Karpas-422 (cell line): ENCODE results near the gene FMR1. TPM values are rescaled to one million over a fixed set of nuclear protein-coding genes. Genes with fewer than 3 reads are reported as not detected.

Experiments used
- DNase-seq: peaks from one replicate; pipeline ENCODE4 v3.0.0-alpha.2; 2015
- H2AFZ ChIP-seq: fragments of 200-600 bp; sonication (generic); 2 replicates; pipeline ENCODE4 v1.6.1; 2014; ENCODE audit warnings: antibody characterized with exemption, low read length, mixed read lengths
- H3K27ac ChIP-seq: fragments of 200-600 bp; sonication (generic); 2 replicates; pipeline ENCODE4 v1.5.1; 2014; ENCODE audit warnings: mild to moderate bottlenecking, low read length, moderate library complexity
- H3K27me3 ChIP-seq: fragments of 200-600 bp; sonication (generic); 2 replicates; pipeline ENCODE4 v1.6.1; 2014; ENCODE audit warnings: low read length, mixed read lengths
- H3K36me3 ChIP-seq: fragments of 200-600 bp; sonication (generic); 2 replicates; pipeline ENCODE4 v1.6.1; 2014; ENCODE audit warnings: low read length, mixed read lengths; ENCODE audit not compliant: insufficient read depth
- H3K4me1 ChIP-seq: fragments of 200-600 bp; sonication (generic); 2 replicates; pipeline ENCODE4 v1.6.1; 2014; ENCODE audit warnings: mild to moderate bottlenecking, low read length, mixed read lengths
- H3K4me2 ChIP-seq: fragments of 200-600 bp; sonication (generic); 2 replicates; pipeline ENCODE4 v1.6.1; 2014; ENCODE audit warnings: low read length, low read depth, mild to moderate bottlenecking; ENCODE audit not compliant: poor library complexity, severe bottlenecking
- H3K4me3 ChIP-seq: fragments of 200-600 bp; sonication (generic); 2 replicates; pipeline ENCODE4 v1.5.1; 2014; ENCODE audit warnings: mild to moderate bottlenecking, antibody characterized with exemption, low read length, mixed read lengths
- H3K79me2 ChIP-seq: fragments of 200-600 bp; sonication (generic); 2 replicates; pipeline ENCODE4 v1.6.1; 2014; ENCODE audit warnings: mild to moderate bottlenecking, low read length, mixed read lengths
- H3K9ac ChIP-seq: fragments of 200-600 bp; sonication (generic); 2 replicates; pipeline ENCODE4 v1.6.0; 2014; ENCODE audit warnings: low read length
- H3K9me2 ChIP-seq: fragments of 200-600 bp; sonication (generic), shearing (Covaris generic); replicated peaks from 2 replicates; pipeline ENCODE4 v1.6.0; 2014; ENCODE audit warnings: mild to moderate bottlenecking, low read length, moderate library complexity; ENCODE audit not compliant: insufficient read depth
- H3K9me3 ChIP-seq: fragments of 300-700, 200-600 bp; sonication (generic); 2 replicates; pipeline ENCODE4 v1.6.1; 2014; ENCODE audit warnings: low read length, mixed read lengths
- H4K20me1 ChIP-seq: fragments of 200-600 bp; sonication (generic); 2 replicates; pipeline ENCODE4 v1.6.1; 2014; ENCODE audit warnings: mild to moderate bottlenecking, antibody characterized with exemption, low read length, low read depth; ENCODE audit not compliant: insufficient read depth
- total RNA-seq: library from RNA; depleted of rRNA; stranded (reverse); fragments of >200 nt; shearing (Covaris generic); gene quantifications from 2 replicates; pipeline ENCODE4 v1.2.3, GENCODE V29; 2014; ENCODE audit warnings: low replicate concordance

The FMR1 gene
- total RNA-seq, 1 experiment from 2014 or later, result 36.6 TPM

- Histone ChIP-seq H3K9me3 (no peaks in the 10 kb centered on the region), H3K4me3 (no peak overlapping the region), H3K27me3 (no peaks in the 10 kb centered on the region), H3K9ac (no peak overlapping the region), H3K79me2 (no peaks in the 10 kb centered on the region), H3K36me3 (no peaks in the 10 kb centered on the region), H4K20me1 (no peaks in the 10 kb centered on the region), H3K27ac (no peak overlapping the region), H2AFZ (no peak overlapping the region), H3K4me2 (no peak overlapping the region), H3K9me2 (no peaks in the 10 kb centered on the region), H3K4me1 (no peaks in the 10 kb centered on the region)
- no peak for DNase-seq
Measured at GRCh38 chrX:147893741-147894140, 18.0 kb upstream of the FMR1 start.

- Histone ChIP-seq H3K9ac (no peak overlapping the region), H3K27me3 (no peaks in the 10 kb centered on the region), H3K27ac (no peak overlapping the region), H2AFZ (no peak overlapping the region), H3K4me3 (no peak overlapping the region), H3K4me2 (no peak overlapping the region), H3K79me2 (no peaks in the 10 kb centered on the region), H3K4me1 (no peaks in the 10 kb centered on the region), H3K9me2 (no peaks in the 10 kb centered on the region), H3K9me3 (no peaks in the 10 kb centered on the region), H3K36me3 (no peaks in the 10 kb centered on the region), H4K20me1 (no peaks in the 10 kb centered on the region)
- DNase-seq, result no peak
Measured at GRCh38 chrX:147894366-147894963, 17.3 kb upstream of the FMR1 start.

GRCh38 chrX:147897117-147897516, 14.6 kb upstream of the FMR1 start:
- H2AFZ ChIP-seq, result no peak overlapping the region

GRCh38 chrX:147898951-147899350, 12.8 kb upstream of the FMR1 start:
- Histone ChIP-seq H3K9me3 (no peaks in the 10 kb centered on the region), H3K4me2 (no peak overlapping the region), H3K9ac (no peak overlapping the region), H3K27ac (no peak overlapping the region), H3K9me2 (no peaks in the 10 kb centered on the region), H3K4me3 (no peak overlapping the region), H4K20me1 (no peaks in the 10 kb centered on the region), H3K36me3 (no peaks in the 10 kb centered on the region), H3K27me3 (no peaks in the 10 kb centered on the region), H3K79me2 (no peaks in the 10 kb centered on the region), H3K4me1 (no peaks in the 10 kb centered on the region), H2AFZ (no peak overlapping the region)
- DNase-seq, result no peak

More at GRCh38 chrX:147897117-147897516, 14.6 kb upstream of the FMR1 start:
- Histone ChIP-seq H3K4me1 (no peaks in the 10 kb centered on the region), H3K9me3 (no peaks in the 10 kb centered on the region), H3K4me3 (no peak overlapping the region), H3K36me3 (no peaks in the 10 kb centered on the region), H3K4me2 (no peak overlapping the region), H3K9ac (no peak overlapping the region), H4K20me1 (no peaks in the 10 kb centered on the region), H3K79me2 (no peaks in the 10 kb centered on the region), H3K9me2 (no peaks in the 10 kb centered on the region), H3K27me3 (no peaks in the 10 kb centered on the region), H3K27ac (no peak overlapping the region)
- no peak for DNase-seq

DNA sequence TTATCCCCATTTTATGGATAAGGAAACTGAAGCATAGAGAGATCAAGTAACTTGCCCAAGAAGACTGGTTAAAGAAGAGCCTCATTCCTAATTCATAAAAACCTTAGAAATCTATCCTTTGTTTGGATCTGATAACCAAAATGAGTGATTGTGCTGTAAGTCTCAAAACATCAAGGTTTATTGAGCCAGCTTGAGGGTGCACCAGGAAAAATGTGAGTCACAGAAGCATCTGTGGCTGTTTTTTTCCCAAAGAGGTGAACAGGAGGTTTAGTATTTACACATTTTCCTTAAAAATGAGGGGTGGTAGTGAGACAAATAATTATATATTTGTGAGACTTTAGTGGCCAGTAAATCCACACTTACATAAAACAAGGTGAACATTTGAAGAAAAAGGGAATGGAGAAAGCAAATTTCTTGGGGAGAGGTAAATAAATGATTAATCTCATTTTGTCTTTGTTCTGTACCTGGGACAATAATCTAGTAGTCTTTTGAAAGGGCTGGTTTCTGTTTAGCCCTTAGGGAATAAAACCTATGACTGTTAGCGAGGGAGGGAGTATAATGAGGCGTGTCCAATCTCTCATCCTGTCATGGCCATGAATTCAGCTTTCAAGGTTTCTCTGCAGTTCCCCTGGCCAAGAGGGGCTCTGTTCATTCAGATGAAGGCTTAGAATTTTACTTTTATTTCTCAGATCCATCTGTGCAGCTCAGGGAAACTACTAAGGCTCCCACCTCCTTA, 12.2 kb upstream of the FMR1 start:
- no peak for DNase-seq
- Histone ChIP-seq H3K27me3 (no peaks in the 10 kb centered on the region), H4K20me1 (no peaks in the 10 kb centered on the region), H3K4me3 (no peak overlapping the region), H3K79me2 (no peaks in the 10 kb centered on the region), H3K9me2 (no peaks in the 10 kb centered on the region), H2AFZ (no peak overlapping the region), H3K9ac (no peak overlapping the region), H3K4me1 (no peaks in the 10 kb centered on the region), H3K9me3 (no peaks in the 10 kb centered on the region), H3K4me2 (no peak overlapping the region), H3K27ac (no peak overlapping the region), H3K36me3 (no peaks in the 10 kb centered on the region)

DNA sequence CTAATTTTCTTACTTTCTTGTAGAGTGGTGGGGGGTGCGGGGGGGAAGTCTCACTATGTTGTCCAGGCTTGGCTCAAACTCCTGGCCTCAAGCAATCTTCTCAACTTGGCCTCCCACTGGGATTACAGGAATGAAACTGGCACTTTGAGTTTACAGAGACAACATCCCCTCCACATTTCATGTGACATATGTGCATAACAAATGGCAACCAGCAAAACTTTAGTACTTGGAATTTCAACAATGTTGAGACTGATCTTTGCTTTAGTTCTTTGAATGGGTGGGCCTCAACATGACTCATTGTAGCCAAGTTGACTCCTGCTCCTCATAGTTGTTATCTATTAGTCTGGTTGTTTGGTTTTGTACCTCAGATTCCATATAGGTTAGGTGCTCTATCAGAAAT, 11.4 kb upstream of the FMR1 start:
- Histone ChIP-seq H2AFZ (no peak overlapping the region), H4K20me1 (no peaks in the 10 kb centered on the region), H3K4me3 (no peak overlapping the region), H3K27ac (no peak overlapping the region), H3K4me2 (no peak overlapping the region), H3K9ac (no peak overlapping the region), H3K4me1 (no peaks in the 10 kb centered on the region), H3K79me2 (no peaks in the 10 kb centered on the region), H3K9me2 (no peaks in the 10 kb centered on the region), H3K27me3 (no peaks in the 10 kb centered on the region), H3K36me3 (no peaks in the 10 kb centered on the region), H3K9me3 (no peaks in the 10 kb centered on the region)
- no peak for DNase-seq

DNA sequence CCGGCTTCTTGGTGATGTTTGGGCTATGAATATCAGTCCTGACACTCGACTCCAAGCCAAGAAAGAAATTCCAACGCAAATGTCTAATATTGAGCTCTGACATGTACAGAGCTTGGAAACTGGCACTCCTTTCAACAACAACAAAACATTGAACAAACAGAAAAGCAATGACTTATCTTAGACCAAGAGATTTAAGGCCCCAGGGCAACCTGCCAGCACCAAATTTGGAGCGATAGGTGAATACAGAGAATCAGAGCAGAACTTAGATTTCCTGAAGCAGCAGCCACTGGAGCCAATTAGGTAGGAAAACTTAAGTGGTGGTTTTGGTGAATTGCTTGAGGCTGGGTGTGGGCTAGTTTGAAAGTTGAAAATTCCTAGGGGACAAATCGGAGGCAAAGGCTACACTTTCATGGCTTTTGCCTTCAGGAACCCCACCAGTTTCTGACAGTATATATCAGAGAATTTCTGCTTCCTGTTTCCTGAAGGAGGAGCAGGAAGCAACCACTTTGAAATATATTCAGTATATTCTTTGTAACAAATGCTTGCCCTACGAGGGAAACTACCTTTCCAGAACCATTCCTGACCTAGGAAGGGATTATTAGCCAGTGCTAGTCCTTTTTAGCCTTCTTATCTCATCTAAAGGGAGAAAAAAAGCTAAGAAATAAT, 10.1 kb upstream of the FMR1 start:
- H3K4me2 ChIP-seq, result no peak overlapping the region
- no peaks in the 10 kb centered on the region for H3K36me3 ChIP-seq
- no peaks in the 10 kb centered on the region for H3K9me2 ChIP-seq
- no peak overlapping the region for H3K4me3 ChIP-seq
- no peaks in the 10 kb centered on the region for H4K20me1 ChIP-seq
- H3K27ac ChIP-seq, result no peak overlapping the region
- no peak for DNase-seq
- H3K27me3 ChIP-seq, result no peaks in the 10 kb centered on the region
- H3K79me2 ChIP-seq, result no peaks in the 10 kb centered on the region
- no peaks in the 10 kb centered on the region for H3K4me1 ChIP-seq
- H2AFZ ChIP-seq, result no peak overlapping the region
- no peak overlapping the region for H3K9ac ChIP-seq
- H3K9me3 ChIP-seq, result no peaks in the 10 kb centered on the region

DNA sequence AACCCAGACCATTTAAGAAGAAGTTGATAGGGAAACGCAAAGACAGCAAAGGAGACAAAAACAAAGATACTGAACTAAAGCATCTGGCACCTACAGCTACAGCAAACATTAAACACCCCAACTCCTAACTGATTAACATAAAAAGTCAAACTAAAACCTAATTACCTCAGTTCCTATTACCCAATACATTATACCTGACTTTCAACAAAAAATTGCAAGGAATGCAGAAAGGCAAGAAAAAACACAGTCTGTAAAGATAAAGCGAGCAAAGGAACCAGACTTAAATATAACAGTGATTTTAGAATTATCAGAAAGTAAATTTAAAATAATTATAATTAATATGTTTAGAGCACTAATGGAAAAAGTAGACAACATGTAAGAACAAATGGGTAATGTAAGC, 9.4 kb upstream of the FMR1 start:
- no peaks in the 10 kb centered on the region for H3K9me2 ChIP-seq
- DNase-seq, result no peak
- no peak overlapping the region for H3K4me2 ChIP-seq
- no peak overlapping the region for H3K9ac ChIP-seq
- no peaks in the 10 kb centered on the region for H3K79me2 ChIP-seq
- H4K20me1 ChIP-seq, result no peaks in the 10 kb centered on the region
- no peaks in the 10 kb centered on the region for H3K9me3 ChIP-seq
- no peak overlapping the region for H3K27ac ChIP-seq
- H3K4me1 ChIP-seq, result no peaks in the 10 kb centered on the region
- H3K27me3 ChIP-seq, result no peaks in the 10 kb centered on the region
- no peak overlapping the region for H2AFZ ChIP-seq
- H3K4me3 ChIP-seq, result no peak overlapping the region
- H3K36me3 ChIP-seq, result no peaks in the 10 kb centered on the region
